ENCODE measurements around the gene NAB1.

GRCh38 chr2:190657474-190658255 lies 8.8 kb downstream of the NAB1 start:
- TF ChIP-seq, protein P1, sequence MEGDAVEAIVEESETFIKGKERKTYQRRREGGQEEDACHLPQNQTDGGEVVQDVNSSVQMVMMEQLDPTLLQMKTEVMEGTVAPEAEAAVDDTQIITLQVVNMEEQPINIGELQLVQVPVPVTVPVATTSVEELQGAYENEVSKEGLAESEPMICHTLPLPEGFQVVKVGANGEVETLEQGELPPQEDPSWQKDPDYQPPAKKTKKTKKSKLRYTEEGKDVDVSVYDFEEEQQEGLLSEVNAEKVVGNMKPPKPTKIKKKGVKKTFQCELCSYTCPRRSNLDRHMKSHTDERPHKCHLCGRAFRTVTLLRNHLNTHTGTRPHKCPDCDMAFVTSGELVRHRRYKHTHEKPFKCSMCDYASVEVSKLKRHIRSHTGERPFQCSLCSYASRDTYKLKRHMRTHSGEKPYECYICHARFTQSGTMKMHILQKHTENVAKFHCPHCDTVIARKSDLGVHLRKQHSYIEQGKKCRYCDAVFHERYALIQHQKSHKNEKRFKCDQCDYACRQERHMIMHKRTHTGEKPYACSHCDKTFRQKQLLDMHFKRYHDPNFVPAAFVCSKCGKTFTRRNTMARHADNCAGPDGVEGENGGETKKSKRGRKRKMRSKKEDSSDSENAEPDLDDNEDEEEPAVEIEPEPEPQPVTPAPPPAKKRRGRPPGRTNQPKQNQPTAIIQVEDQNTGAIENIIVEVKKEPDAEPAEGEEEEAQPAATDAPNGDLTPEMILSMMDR (IDR thresholded peaks at IDR 0.05), result no peak
- TF ChIP-seq ZFX (IDR thresholded peaks at IDR 0.05; ENCODE audit: borderline replicate concordance), result no peak

Data from 22Rv1 (cell line).